PC-9 (cell line): ENCODE measurements around the gene WDR37. TPM values are rescaled to one million over a fixed set of nuclear protein-coding genes. Genes with fewer than 3 reads are reported as not detected.

Experiments
- BruUV-seq: library from RNA; stranded (reverse); fragments of 400-500 nt; replicated peaks from 2 replicates; lab custom pipeline; 2021; lab: Mats Ljungman, UMichigan
- CTCF ChIA-PET: fragments of 300-600 bp; sonication (Branson Sonifier 250); formaldehyde crosslinking; loops from one replicate; lab custom pipeline; 2022; ENCODE audit warnings: antibody characterized with exemption; lab: Charles Lee
- POLR2A ChIA-PET: fragments of 300-600 bp; sonication (Branson Sonifier 250); formaldehyde crosslinking; loops from one replicate; lab custom pipeline; 2022; ENCODE audit warnings: antibody characterized with exemption; ENCODE audit not compliant: unreplicated experiment; lab: Charles Lee
- DNase-seq, 2 experiments: peaks; one replicate each; pipeline versions ENCODE4 v3.0.0 to v3.0.0-alpha.2; 2015 to 2022; ENCODE audit warnings: mixed read lengths in 1 of 2
- H2AFZ ChIP-seq: fragments of 200-600 bp; sonication (generic); 2 replicates; pipeline ENCODE4 v1.8.1; 2017; ENCODE audit warnings: antibody characterized with exemption
- H3F3A ChIP-seq: fragments of 200-600 bp; sonication (generic); 2 replicates; pipeline ENCODE4 v1.8.1; 2017; ENCODE audit warnings: antibody characterized with exemption, mild to moderate bottlenecking, low read depth; ENCODE audit not compliant: insufficient read depth
- H3K27ac ChIP-seq: fragments of 200-600 bp; sonication (generic); 2 replicates; pipeline ENCODE4 v1.6.1; 2016; ENCODE audit warnings: mixed run types
- H3K27me3 ChIP-seq: fragments of 200-600 bp; sonication (generic); 2 replicates; pipeline ENCODE4 v1.6.1; 2016; ENCODE audit warnings: low read depth, mixed run types; ENCODE audit not compliant: insufficient read depth
- H3K36me3 ChIP-seq: fragments of 200-600 bp; sonication (generic); 2 replicates; pipeline ENCODE4 v1.6.1; 2016; ENCODE audit warnings: low read depth, mixed run types
- H3K4me1 ChIP-seq: fragments of 200-600 bp; sonication (generic); replicated peaks from 2 replicates; pipeline ENCODE4 v1.6.1; 2016; ENCODE audit warnings: mixed run types; ENCODE audit not compliant: insufficient read depth
- H3K4me2 ChIP-seq: fragments of 200-600 bp; sonication (generic); 2 replicates; pipeline ENCODE4 v1.6.1; 2017; ENCODE audit warnings: mixed run types
- H3K4me3 ChIP-seq: fragments of 200-600 bp; sonication (generic); 2 replicates; pipeline ENCODE4 v1.6.1; 2016; ENCODE audit warnings: mixed run types
- H3K79me2 ChIP-seq: fragments of 200-600 bp; sonication (generic); 2 replicates; pipeline ENCODE4 v1.6.1; 2017; ENCODE audit warnings: low read depth, mixed run types
- H3K9me2 ChIP-seq: fragments of 200-600 bp; sonication (generic); 2 replicates; pipeline ENCODE4 v1.8.1; 2017; ENCODE audit warnings: mild to moderate bottlenecking; ENCODE audit not compliant: insufficient read depth
- H3K9me3 ChIP-seq: fragments of 200-600 bp; sonication (generic); 2 replicates; pipeline ENCODE4 v1.8.1; 2016; ENCODE audit warnings: low read depth; ENCODE audit not compliant: insufficient read depth
- H4K20me1 ChIP-seq: fragments of 200-600 bp; sonication (generic); 2 replicates; pipeline ENCODE4 v1.8.1; 2017; ENCODE audit not compliant: insufficient read depth
- EZH2 ChIP-seq: fragments of 200-600 bp; sonication (generic); IDR thresholded peaks from 2 replicates; pipeline ENCODE4 v1.8.0; 2017; ENCODE audit warnings: antibody characterized with exemption, low read depth
- intact Hi-C: fragments of 100-400 bp; cut with micrococcal nuclease; formaldehyde crosslinking; loops from one replicate; pipeline ENCODE4 v1.10.0; 2022; ENCODE audit not compliant: unreplicated experiment
- total RNA-seq: library from RNA; stranded (reverse); gene quantifications from 2 replicates; pipeline ENCODE4 v1.2.3, GENCODE V29; 2021
- TF ChIP-seq, protein P1 (sequence below): fragments of 200-600 bp; sonication (generic); conservative IDR thresholded peaks from 2 replicates; pipeline ENCODE4 v1.6.1; 2017; ENCODE audit warnings: mixed run types, antibody characterized with exemption, mild to moderate bottlenecking, moderate library complexity

WDR37 gene
- total RNA-seq, 1 experiment from 2014 or later = 12.3 TPM

DNA sequence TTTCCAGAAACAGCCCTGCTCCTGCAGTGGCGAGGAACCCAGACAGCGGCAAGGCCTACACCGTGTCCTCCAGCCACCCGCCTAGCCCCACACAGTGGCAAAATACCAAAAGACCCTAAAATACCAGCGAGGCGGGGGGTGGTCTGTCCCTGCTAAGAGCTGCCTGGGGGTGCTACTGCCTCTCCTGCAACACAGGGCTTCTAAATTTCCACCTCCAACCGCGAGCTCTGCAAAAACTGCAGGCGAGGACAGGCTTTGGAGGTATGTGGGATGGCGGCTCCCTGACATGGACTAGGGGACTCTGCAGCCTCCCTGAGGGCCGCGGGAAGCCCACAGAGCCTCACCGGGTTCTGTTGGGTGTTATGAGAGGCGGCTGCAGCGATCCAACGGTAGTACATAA lies 122.3 kb downstream of the WDR37 start:
- H3K4me1 ChIP-seq = no peaks in the 10 kb centered on the region

DNA sequence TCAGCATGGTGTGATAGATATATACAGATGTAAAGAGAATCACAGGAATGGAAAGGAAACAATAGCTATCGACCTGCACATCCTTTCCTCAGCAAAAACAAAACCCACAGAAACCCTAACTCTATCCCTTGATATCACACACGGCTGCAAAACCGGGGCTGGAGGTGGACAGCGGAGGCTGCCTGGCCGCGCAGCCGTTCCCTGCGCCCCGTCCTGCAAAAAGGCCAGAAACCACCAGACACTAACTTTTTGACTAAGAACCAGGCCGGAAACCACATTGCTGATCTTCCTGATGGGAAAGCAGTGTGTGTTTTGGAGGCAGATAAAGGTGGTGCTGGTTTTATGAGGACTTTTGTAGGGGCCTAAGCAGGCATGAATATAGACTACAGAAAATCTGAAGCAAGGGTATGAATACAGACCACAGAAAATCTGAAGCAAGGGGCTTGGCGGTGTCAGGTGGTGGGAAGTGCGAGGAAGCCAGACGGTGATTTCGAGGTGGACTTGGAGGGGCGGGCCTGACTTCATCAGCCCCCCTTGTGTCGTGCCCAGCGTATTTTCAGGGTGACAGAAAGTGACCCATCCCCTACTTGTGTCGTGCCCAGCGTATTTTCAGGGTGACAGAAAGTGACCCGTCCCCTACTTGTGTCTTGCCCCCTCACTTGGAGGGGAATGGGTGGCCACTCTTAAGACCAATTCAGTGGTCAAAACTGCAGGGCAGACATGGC lies 123.3 kb downstream of the WDR37 start:
- intact Hi-C loops = no loop called here
- Histone ChIP-seq H2AFZ (no peak overlapping the region), H3K9me3 (no peaks in the 10 kb centered on the region), H3K4me2 (no peak overlapping the region), H3K9me2 (no peaks in the 10 kb centered on the region), H3K79me2 (no peaks in the 10 kb centered on the region), H3K4me1 (no peaks in the 10 kb centered on the region), H4K20me1 (no peaks in the 10 kb centered on the region), H3F3A (no peaks in the 10 kb centered on the region), H3K27ac (no peak overlapping the region), H3K27me3 (peaks cover 92% of the 10 kb centered on the region), H3K36me3 (no peaks in the 10 kb centered on the region), H3K4me3 (no peak overlapping the region)
- DNase-seq = no peak
- TF ChIP-seq, protein P1, sequence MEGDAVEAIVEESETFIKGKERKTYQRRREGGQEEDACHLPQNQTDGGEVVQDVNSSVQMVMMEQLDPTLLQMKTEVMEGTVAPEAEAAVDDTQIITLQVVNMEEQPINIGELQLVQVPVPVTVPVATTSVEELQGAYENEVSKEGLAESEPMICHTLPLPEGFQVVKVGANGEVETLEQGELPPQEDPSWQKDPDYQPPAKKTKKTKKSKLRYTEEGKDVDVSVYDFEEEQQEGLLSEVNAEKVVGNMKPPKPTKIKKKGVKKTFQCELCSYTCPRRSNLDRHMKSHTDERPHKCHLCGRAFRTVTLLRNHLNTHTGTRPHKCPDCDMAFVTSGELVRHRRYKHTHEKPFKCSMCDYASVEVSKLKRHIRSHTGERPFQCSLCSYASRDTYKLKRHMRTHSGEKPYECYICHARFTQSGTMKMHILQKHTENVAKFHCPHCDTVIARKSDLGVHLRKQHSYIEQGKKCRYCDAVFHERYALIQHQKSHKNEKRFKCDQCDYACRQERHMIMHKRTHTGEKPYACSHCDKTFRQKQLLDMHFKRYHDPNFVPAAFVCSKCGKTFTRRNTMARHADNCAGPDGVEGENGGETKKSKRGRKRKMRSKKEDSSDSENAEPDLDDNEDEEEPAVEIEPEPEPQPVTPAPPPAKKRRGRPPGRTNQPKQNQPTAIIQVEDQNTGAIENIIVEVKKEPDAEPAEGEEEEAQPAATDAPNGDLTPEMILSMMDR = no peak
- TF ChIP-seq EZH2 = no peak
- no TSS peak for BruUV-seq
- POLR2A ChIA-PET = no interaction called here
- CTCF ChIA-PET = no interaction called here

More for the DNA sequence above, 122.3 kb downstream of the WDR37 start:
- no peak for DNase-seq
- H4K20me1 ChIP-seq = no peaks in the 10 kb centered on the region
- no peak overlapping the region for H3K27ac ChIP-seq
- no peak overlapping the region for H3K4me3 ChIP-seq
- ChIA-PET CTCF (no interaction called here), POLR2A (no interaction called here)
- no TSS peak for BruUV-seq
- H3K9me3 ChIP-seq = no peaks in the 10 kb centered on the region
- H3K9me2 ChIP-seq = no peaks in the 10 kb centered on the region
- TF ChIP-seq EZH2 = no peak
- TF ChIP-seq, protein P1 = no peak
- no peaks in the 10 kb centered on the region for H3K79me2 ChIP-seq
- H3F3A ChIP-seq = no peaks in the 10 kb centered on the region
- H3K36me3 ChIP-seq = no peaks in the 10 kb centered on the region
- H2AFZ ChIP-seq = no peak overlapping the region
- intact Hi-C loops = no loop called here
- no peak overlapping the region for H3K4me2 ChIP-seq
- peaks cover 92% of the 10 kb centered on the region for H3K27me3 ChIP-seq

DNA sequence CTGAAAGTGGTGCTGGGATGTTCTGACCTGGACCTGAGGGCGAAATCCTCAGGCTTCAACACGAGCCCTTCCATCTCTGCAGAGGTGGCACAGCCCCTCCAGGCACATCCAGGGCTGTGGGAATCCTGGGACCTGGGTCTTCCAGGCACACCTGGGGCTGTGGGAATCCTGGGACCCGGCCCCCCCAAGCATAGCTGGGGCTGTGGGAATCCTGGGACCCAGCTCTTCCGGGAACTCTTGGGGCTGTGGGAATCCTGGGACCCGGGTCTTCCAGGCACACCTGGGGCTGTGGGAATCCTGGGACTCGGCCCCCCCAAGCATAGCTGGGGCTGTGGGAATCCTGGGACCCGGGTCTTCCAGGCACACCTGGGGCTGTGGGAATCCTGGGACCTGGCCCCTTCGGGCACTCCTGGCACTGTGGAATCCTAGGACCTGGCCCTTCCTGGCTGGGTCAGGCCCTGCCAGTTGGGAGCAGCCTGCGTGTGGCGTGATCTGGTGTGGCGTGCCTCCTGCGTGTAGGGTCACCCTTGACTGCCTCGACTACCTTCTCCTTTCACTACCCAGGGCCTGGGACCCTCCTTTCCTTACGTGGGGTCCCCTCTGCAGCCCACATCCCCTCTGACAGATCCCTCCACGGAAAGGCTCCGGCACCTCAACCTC lies 124.0 kb downstream of the WDR37 start:
- intact Hi-C loops = no loop called here
- no peaks in the 10 kb centered on the region for H4K20me1 ChIP-seq
- no TSS peak for BruUV-seq
- CTCF ChIA-PET = no interaction called here
- no peak overlapping the region for H3K4me2 ChIP-seq
- no peak overlapping the region for H3K4me3 ChIP-seq
- POLR2A ChIA-PET = no interaction called here
- peaks cover 92% of the 10 kb centered on the region for H3K27me3 ChIP-seq
- no peaks in the 10 kb centered on the region for H3K9me2 ChIP-seq
- no peaks in the 10 kb centered on the region for H3K79me2 ChIP-seq
- H3K27ac ChIP-seq = no peak overlapping the region
- no peaks in the 10 kb centered on the region for H3F3A ChIP-seq
- no peak overlapping the region for H2AFZ ChIP-seq
- H3K36me3 ChIP-seq = no peaks in the 10 kb centered on the region
- H3K9me3 ChIP-seq = no peaks in the 10 kb centered on the region
- TF ChIP-seq, protein P1 = no peak
- no peak for TF ChIP-seq EZH2
- no peaks in the 10 kb centered on the region for H3K4me1 ChIP-seq
- no peak for DNase-seq
